SU-DHL-6 (cell line): ENCODE results near the gene CDH13.

Experiments
- CTCF ChIP-seq: fragments of 200-600 bp; sonication (generic); IDR thresholded peaks from one replicate; pipeline ENCODE4 v1.5.1; 2017; ENCODE audit warnings: antibody characterized with exemption, mild to moderate bottlenecking, low read length, moderate library complexity; ENCODE audit not compliant: insufficient read depth, poor library complexity, severe bottlenecking
- EZH2phosphoT487 ChIP-seq: fragments of 200-600 bp; sonication (generic), shearing (Covaris generic); conservative IDR thresholded peaks from 2 replicates; pipeline ENCODE4 v1.6.1; 2018; ENCODE audit warnings: mild to moderate bottlenecking, antibody characterized with exemption, low read length, moderate library complexity, mixed read lengths

- no peak for TF ChIP-seq CTCF
- TF ChIP-seq EZH2phosphoT487, result no peak
These were observed 547.9 kb downstream of the CDH13 start for GRCh38 chr16:83174671-83175070.
